NCI-H526 treated with DMSO at 0.1 percent for 48 hours (cell line): ENCODE results near the gene HOXD8.

Experiments
- DNase-seq: peaks from one replicate; lab custom pipeline; 2025; lab: John Stamatoyannopoulos, UW

Gene HOXD8

GRCh38 chr2:176128982-176129796, at the start of gene HOXD8:
HOXD8 (plus strand) TSS chr2:176129705; CDS start chr2:176130367, 662 bp downstream.
- DNase-seq = peak; percentile 86

GRCh38 chr2:176079831-176080539, 49.5 kb upstream of the HOXD8 start:
- DNase-seq = peak; percentile 70

- no peak for DNase-seq
These were observed 48.7 kb upstream of the HOXD8 start for GRCh38 chr2:176080540-176081375.

GRCh38 chr2:176081376-176081836, 48.1 kb upstream of the HOXD8 start:
- no peak for DNase-seq

- no peak for DNase-seq
These were observed 47.5 kb upstream of the HOXD8 start for GRCh38 chr2:176081837-176082524.

GRCh38 chr2:176082525-176082823, 47.0 kb upstream of the HOXD8 start:
- no peak for DNase-seq

- no peak for DNase-seq
These were observed 46.4 kb upstream of the HOXD8 start for GRCh38 chr2:176082824-176083751.

GRCh38 chr2:176083796-176084261, 45.7 kb upstream of the HOXD8 start, which contains the start of gene EVX2:
EVX2 (minus strand) TSS chr2:176083962; CDS start chr2:176083776, 186 bp downstream.
- DNase-seq = no peak

- peak; percentile 25 for DNase-seq
These were observed 44.8 kb upstream of the HOXD8 start for GRCh38 chr2:176084611-176085119.

GRCh38 chr2:176085120-176085788, 44.3 kb upstream of the HOXD8 start:
- peak; percentile 30 for DNase-seq

- peak; percentile 67 for DNase-seq
These were observed 43.4 kb upstream of the HOXD8 start for GRCh38 chr2:176085861-176086771.

- DNase-seq = no peak
These were observed 42.0 kb upstream of the HOXD8 start for GRCh38 chr2:176087330-176088047.

GRCh38 chr2:176088048-176088936, 41.2 kb upstream of the HOXD8 start:
- DNase-seq = peak; percentile 62

- DNase-seq = no peak
These were observed 40.3 kb upstream of the HOXD8 start for GRCh38 chr2:176088937-176089842.

GRCh38 chr2:176089843-176090395, 39.6 kb upstream of the HOXD8 start:
- DNase-seq = no peak
